ENCODE results near the gene IGSF5.
A peak's percentile ranks its signal among the peaks of the same experiment; 100 is the strongest.
"Not testable (repeated sequence)": the region's sequence is repeated elsewhere in the genome, so short reads cannot be mapped to it uniquely, and the experiment has no call there.

IGSF5 gene

DNA sequence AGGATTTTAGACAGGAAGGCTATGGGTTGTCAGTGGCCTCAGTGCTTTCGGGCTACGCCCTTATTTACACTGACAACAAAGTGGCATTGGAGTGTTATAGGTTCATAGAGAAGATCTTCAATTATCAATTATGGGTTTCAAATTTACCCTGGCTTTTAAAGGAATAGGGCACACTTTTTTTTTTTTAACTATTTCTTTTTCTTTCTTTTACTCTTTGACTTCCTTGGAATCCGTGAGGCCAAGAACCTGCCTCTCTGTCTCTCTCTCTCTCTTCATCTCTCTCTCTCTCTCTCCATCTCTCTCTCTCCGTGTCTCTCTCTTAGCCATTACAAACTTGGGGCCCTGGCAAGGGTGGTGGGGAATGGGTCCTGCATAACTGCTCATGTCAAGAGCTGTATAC, at the start of gene IGSF5:
TSS of gene IGSF5 (plus strand) at position 301 of the 400 bp plus-strand sequence. CDS start 327 bp downstream, outside the sequence.
- not testable (repeated sequence) for DNase-seq (ENCODE audit: low read depth)

GRCh38 chr21:39696196-39696595, 48.8 kb upstream of the IGSF5 start:
- no peak for DNase-seq (ENCODE audit: low read depth)

GRCh38 chr21:39696618-39697017, 48.4 kb upstream of the IGSF5 start:
- no peak for DNase-seq (ENCODE audit: low read depth)

GRCh38 chr21:39700318-39700717, 44.7 kb upstream of the IGSF5 start:
- no peak for DNase-seq (ENCODE audit: low read depth)

GRCh38 chr21:39703578-39703977, 41.4 kb upstream of the IGSF5 start:
- no peak for DNase-seq (ENCODE audit: low read depth)

DNA sequence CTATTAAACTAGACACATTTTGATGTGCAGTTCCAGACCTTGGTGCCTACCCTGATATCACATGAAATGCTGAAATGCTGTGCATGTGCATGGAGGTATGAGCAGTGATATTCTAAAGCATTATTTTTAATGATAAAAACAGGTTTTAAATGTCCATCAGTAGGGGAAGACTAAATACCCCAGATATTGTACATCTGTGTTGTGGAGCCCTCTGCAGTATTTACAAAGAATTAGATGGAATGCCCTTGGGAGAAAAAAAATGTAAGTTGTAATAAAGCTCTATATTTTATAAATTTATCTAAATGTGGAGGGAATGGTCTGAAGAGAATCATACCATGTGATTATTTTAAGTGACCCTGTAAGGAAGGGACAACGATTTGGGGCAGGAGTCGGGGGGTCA, 39.1 kb upstream of the IGSF5 start:
- DNase-seq (ENCODE audit: low read depth), result no peak

- DNase-seq (ENCODE audit: low read depth), result no peak
Measured at GRCh38 chr21:39707316-39707715, 37.7 kb upstream of the IGSF5 start.

- no peak for DNase-seq (ENCODE audit: low read depth)
Measured at GRCh38 chr21:39710866-39711265, 34.1 kb upstream of the IGSF5 start.

GRCh38 chr21:39712273-39712672, 32.7 kb upstream of the IGSF5 start:
- DNase-seq (ENCODE audit: low read depth), result no peak

GRCh38 chr21:39712976-39713375, 32.0 kb upstream of the IGSF5 start:
- no peak for DNase-seq (ENCODE audit: low read depth)

DNA sequence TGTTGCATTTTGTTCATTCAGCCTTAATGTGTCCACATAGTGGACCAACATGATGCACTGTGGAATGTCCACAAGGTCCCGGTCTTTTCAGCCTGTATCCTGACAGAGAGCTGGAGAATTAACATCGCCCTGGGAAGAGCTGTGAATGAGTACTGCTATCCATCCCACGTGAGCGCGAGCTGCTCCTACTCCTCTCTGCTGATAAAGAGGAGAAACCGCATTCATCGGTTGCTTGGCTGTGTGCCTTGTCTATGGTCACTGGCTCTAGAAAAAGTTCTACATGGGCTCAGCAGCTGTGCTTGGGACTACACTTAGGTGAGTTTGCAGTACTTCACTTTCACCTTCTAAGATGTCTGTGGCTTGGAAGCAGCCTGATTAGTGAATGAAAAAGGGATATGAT, 31.1 kb upstream of the IGSF5 start:
- no peak for DNase-seq (ENCODE audit: low read depth)

- DNase-seq (ENCODE audit: low read depth), result no peak
Measured at GRCh38 chr21:39714331-39714730, 30.7 kb upstream of the IGSF5 start.

- DNase-seq (ENCODE audit: low read depth), result peak; percentile 7
Measured at GRCh38 chr21:39715804-39716397, 29.1 kb upstream of the IGSF5 start.

DNA sequence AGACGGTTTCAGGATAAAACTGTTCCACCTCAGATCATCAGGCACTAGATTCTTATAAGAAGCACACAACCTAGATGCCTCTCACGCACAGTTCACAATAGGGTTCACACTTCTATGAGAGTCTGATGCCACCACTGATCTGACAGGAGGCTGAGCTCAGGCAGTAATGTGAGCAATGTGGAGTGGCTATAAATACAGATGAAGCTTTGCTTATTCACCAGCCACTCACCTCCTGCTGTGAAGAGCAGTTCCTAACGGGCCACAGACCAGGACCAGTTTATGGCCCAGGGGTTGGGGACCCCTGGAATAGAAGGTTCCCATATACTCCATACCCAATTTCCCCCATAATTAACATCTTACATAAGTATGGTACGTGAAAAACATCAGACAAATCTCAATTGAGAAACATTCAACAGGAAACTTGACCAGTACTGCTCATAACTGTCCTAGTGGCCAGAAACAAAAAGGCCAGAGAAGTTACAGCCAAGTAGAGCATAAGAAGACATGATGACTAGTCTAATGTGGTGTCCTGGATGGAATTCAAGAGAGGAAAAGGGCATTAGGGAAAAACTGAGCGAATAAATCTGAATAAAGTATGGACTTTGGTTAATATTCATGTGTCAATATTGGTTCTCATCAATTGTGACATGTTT, 24.7 kb upstream of the IGSF5 start:
- no peak for DNase-seq (ENCODE audit: low read depth)

- DNase-seq (ENCODE audit: low read depth), result no peak
Measured at GRCh38 chr21:39721885-39722284, 23.1 kb upstream of the IGSF5 start.

- no peak for DNase-seq (ENCODE audit: low read depth)
Measured at GRCh38 chr21:39724944-39725343, 20.0 kb upstream of the IGSF5 start.

DNA sequence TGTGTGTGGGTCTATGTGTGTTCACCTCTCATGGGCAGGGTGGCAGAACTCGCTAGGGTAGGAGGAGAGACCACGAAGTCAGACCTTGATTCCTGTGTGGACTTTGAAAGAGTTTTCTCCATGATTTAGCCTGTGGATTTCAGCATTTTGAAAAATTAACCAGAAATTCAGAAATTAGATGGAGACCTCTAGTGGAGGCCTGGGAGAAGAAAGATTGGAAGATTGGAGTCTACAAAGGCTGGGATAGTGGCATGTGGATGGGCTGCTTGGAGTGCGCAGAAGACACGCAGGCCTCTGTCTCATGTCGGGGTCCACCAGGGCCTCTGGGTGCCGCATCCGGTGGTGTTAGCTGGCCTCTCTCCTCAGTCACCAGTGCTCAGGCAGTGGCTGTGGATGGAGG, 18.9 kb upstream of the IGSF5 start:
- no peak for DNase-seq (ENCODE audit: low read depth)

DNA sequence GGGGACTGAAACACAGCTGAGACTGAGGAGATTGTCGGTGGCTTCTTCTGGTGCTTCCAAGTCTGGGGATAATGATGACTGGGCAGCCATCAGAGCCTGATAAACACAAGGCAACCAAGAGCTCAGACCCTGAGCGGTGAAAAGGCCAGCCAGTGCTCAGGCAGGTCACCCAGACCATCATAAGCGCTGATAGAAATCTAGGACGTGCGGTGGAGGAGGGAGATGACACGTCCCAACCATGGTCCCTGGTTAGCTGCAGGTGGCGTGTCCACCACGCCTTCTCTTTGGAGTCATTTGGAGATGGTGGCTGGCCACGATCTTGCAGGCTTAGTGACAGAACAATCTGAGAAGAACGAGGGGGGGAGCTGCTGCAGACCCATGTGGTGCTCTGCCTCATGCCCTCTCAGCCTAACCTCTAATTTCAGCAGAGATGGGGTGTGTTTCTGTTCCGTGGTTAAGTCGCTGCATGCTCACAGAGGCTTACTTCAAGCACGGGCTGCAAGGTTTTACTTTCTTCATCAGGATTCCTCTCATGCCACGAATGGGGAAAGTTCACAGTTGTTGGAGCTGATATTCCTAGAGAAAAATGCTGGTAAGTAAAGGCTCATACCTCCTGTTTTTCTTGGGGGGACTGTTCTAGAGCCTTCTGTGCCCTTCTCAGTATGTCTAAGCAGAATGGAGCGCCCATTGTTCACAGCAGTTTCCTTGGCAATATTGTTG, 17.4 kb upstream of the IGSF5 start:
- no peak for DNase-seq (ENCODE audit: low read depth)

DNA sequence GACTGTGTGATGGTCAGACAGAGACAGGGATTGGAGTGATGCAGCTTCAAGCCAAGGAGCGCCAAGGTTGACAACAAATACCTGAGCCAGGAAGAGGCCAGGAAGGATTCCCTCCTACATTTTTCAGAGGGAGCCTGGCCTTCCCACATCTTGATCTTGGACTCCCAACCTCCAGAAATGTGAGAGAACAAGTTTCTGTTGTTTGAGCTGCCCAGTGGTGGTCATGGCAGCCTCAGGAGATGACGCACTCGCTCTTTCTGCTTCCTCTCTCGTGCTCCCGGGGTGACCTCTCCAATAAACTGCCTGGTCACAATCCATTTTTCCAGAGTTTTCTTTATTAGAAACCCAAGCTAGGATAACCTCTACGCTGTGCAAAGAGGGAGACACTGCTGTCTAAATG, 16.6 kb upstream of the IGSF5 start:
- no peak for DNase-seq (ENCODE audit: low read depth)

- DNase-seq (ENCODE audit: low read depth), result no peak
Measured at GRCh38 chr21:39730418-39731157, 14.4 kb upstream of the IGSF5 start.

DNA sequence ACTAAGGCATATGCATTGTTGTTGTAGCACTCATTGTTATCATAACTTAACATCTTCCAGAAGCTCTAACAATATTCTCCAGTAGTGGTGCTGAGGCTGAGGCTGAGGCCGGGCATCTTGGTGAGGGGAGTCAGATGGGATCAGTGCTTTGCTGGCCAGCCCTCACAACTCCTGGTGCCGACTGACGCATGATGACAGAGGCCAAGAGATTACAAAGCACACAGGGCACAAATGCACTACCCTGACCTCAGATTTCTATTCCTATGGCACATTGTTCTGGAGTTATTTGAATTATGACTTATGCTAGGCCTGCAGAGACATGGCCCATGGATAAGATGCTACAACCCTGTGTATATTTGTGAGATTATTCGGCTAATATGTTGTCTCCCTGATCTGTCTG, 8.3 kb upstream of the IGSF5 start:
- DNase-seq (ENCODE audit: low read depth), result no peak

DNA sequence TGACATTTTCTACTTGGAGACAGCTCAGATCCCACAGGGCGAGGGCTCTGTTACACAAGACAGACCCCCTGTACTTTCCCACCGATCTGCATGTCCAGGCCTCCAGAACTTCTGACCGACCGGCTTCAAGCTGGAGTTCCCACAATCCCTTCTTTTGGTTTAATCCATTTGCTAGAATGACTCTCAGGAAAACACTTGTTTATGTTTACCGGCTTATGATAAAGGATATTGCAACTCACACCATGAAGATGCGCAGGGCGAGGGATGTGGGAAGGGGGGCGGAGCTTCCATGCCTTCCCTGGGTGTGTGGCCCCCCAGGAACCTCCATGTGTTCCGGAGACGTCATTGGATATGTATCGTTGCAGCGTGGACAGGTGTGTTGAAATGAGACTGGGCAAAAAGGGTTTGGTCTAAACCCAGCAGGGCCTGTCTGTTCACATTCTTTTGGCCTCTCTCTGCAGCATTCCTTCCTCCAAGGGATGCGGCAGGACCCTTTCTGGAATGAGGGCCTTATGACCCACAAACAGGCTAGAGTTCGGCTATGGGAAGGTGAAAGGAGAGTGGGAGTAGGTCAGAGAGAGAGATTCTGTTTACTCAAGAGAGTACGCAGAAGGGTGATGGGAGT, 7.5 kb upstream of the IGSF5 start:
- no peak for DNase-seq (ENCODE audit: low read depth)
